HCT116 (cell line): ENCODE results near the gene ZNF554.

Experiments used
- ATF3 ChIP-seq: IDR thresholded peaks from 2 replicates; pipeline ENCODE4 v1.6.1; 2012
- CEBPB ChIP-seq: IDR thresholded peaks from 2 replicates; pipeline ENCODE4 v1.6.1; 2012; ENCODE audit warnings: low read depth
- CTCF ChIP-seq, 3 experiments: fragments of 200-600 bp in 1 of 3; sonication (generic) in 1 of 3; IDR thresholded peaks in 2 of 3; conservative IDR thresholded peaks in 1 of 3; 2 replicates each; pipeline ENCODE4 v1.5.1; 2012 to 2017; ENCODE audit warnings: low read depth in 2 of 3, low read length in 2 of 3, antibody characterized with exemption in 1 of 3, borderline replicate concordance in 1 of 3, control low read depth in 1 of 3, mild to moderate bottlenecking in 1 of 3, mixed read lengths in 1 of 3, mixed run types in 1 of 3, moderate library complexity in 1 of 3; ENCODE audit not compliant: insufficient read depth in 1 of 3
- EGR1 ChIP-seq: IDR thresholded peaks from 2 replicates; pipeline ENCODE4 v1.6.1; 2012; ENCODE audit warnings: low read depth
- EZH2 ChIP-seq: fragments of 200-600 bp; sonication (generic); IDR thresholded peaks from 2 replicates; pipeline ENCODE4 v1.6.1; 2017; ENCODE audit warnings: antibody characterized with exemption, mixed run types
- EZH2phosphoT487 ChIP-seq: fragments of 200-600 bp; IDR thresholded peaks from 2 replicates; pipeline ENCODE4 v1.6.1; 2018; ENCODE audit warnings: antibody characterized with exemption, borderline replicate concordance
- JUND ChIP-seq: IDR thresholded peaks from 2 replicates; pipeline ENCODE4 v1.6.1; 2012
- POLR2A ChIP-seq: IDR thresholded peaks from 2 replicates; pipeline ENCODE4 v1.7.0; 2011; ENCODE audit warnings: borderline replicate concordance; ENCODE audit not compliant: insufficient read depth, insufficient read length; ENCODE audit errors: extremely low read depth
- POLR2AphosphoS5 ChIP-seq: IDR thresholded peaks from 2 replicates; pipeline ENCODE4 v1.6.1; 2011; ENCODE audit warnings: mild to moderate bottlenecking, low read depth, low read length, moderate library complexity
- REST ChIP-seq: IDR thresholded peaks from 2 replicates; pipeline ENCODE4 v1.6.1; 2012; ENCODE audit warnings: low read depth
- YY1 ChIP-seq: IDR thresholded peaks from 2 replicates; pipeline ENCODE4 v1.6.1; 2011; ENCODE audit warnings: low read length, low read depth, moderate library complexity, mild to moderate bottlenecking; ENCODE audit not compliant: insufficient replicate concordance; ENCODE audit errors: extremely low read depth
- ZFX ChIP-seq: fragments of 450-650 bp; IDR thresholded peaks from 2 replicates; pipeline ENCODE4 v1.6.1; 2017
- ZNF274 ChIP-seq: fragments of 200-500 bp; sonication (Bioruptor generic); IDR thresholded peaks from 2 replicates; pipeline ENCODE4 v1.6.1; 2014; ENCODE audit warnings: mild to moderate bottlenecking, low read depth, low read length, inconsistent platforms

- TF ChIP-seq CTCF (IDR thresholded peaks at IDR 0.05 in 2 of 3, conservative IDR thresholded peaks at IDR 0.05 in 1 of 3; ENCODE audit: borderline replicate concordance in 1 of 3, insufficient read depth in 1 of 3, low read depth in 2 of 3, low read length in 2 of 3), result no peak
- TF ChIP-seq YY1, result no peak
- no peak for TF ChIP-seq EZH2
- no peak for TF ChIP-seq POLR2A
- no peak for TF ChIP-seq ATF3
- no peak for TF ChIP-seq EZH2phosphoT487
- TF ChIP-seq ZNF274, result no peak
- TF ChIP-seq POLR2AphosphoS5, result no peak
- no peak for TF ChIP-seq ZFX
- no peak for TF ChIP-seq EGR1
- TF ChIP-seq REST, result no peak
- no peak for TF ChIP-seq JUND
- TF ChIP-seq CEBPB, result no peak
These were observed 66.1 kb downstream of the ZNF554 start for GRCh38 chr19:2885736-2886135.
